PC-3 (cell line): ENCODE results near the gene ALPK1. TPM values are rescaled to one million over a fixed set of nuclear protein-coding genes. Genes with fewer than 3 reads are reported as not detected.

ENCODE experiments used
- ATAC-seq: fragments of 200-7000 bp; cut with Tn5 transposase; 2 replicates; pipeline ENCODE4 v1.9.1; 2020; ENCODE audit warnings: mild to moderate bottlenecking, moderate library complexity
- BruUV-seq: library from RNA; stranded (reverse); fragments of 400-500 nt; replicated peaks from 2 replicates; lab custom pipeline; 2021; lab: Mats Ljungman, UMichigan
- CTCF ChIA-PET: fragments of 300-600 bp; sonication (Branson Sonifier 250); formaldehyde crosslinking; loops from one replicate; lab custom pipeline; 2022; ENCODE audit warnings: antibody characterized with exemption; lab: Charles Lee
- POLR2A ChIA-PET: fragments of 300-600 bp; sonication (Branson Sonifier 250); formaldehyde crosslinking; loops from one replicate; lab custom pipeline; 2022; ENCODE audit warnings: antibody characterized with exemption; ENCODE audit not compliant: unreplicated experiment; lab: Charles Lee
- DNase-seq: peaks from one replicate; pipeline ENCODE4 v3.0.0-alpha.2; 2015
- H2AFZ ChIP-seq: fragments of 300-600 bp; sonication (generic); 2 replicates; pipeline ENCODE4 v1.6.0; 2016; ENCODE audit warnings: antibody characterized with exemption, low read length
- H3F3A ChIP-seq: fragments of 300-600 bp; sonication (generic); one replicate; pipeline ENCODE4 v1.6.0; 2017; ENCODE audit warnings: antibody characterized with exemption, low read length, control low read depth, mild to moderate bottlenecking; ENCODE audit not compliant: unreplicated experiment
- H3K27ac ChIP-seq: fragments of 300-600 bp; sonication (generic); 2 replicates; pipeline ENCODE4 v1.5.1; 2016; ENCODE audit warnings: mild to moderate bottlenecking, low read length
- H3K27me3 ChIP-seq: fragments of 300-600 bp; sonication (generic); 2 replicates; pipeline ENCODE4 v1.6.1; 2016; ENCODE audit warnings: low read length, mixed read lengths
- H3K36me3 ChIP-seq: fragments of 300-600 bp; sonication (generic); 2 replicates; pipeline ENCODE4 v1.6.1; 2016; ENCODE audit warnings: low read depth, mixed run types, low read length, mixed read lengths
- H3K4me1 ChIP-seq: fragments of 300-600 bp; sonication (generic); 2 replicates; pipeline ENCODE4 v1.5.1; 2016; ENCODE audit warnings: low read length; ENCODE audit not compliant: insufficient read depth
- H3K4me2 ChIP-seq: fragments of 300-600 bp; sonication (generic); 2 replicates; pipeline ENCODE4 v1.6.0; 2016; ENCODE audit warnings: low read length
- H3K4me3 ChIP-seq: fragments of 300-600 bp; sonication (generic); 2 replicates; pipeline ENCODE4 v1.5.1; 2016; ENCODE audit warnings: mild to moderate bottlenecking, low read length, mixed read lengths
- H3K79me2 ChIP-seq: fragments of 300-600 bp; sonication (generic); 2 replicates; pipeline ENCODE4 v1.6.1; 2017; ENCODE audit warnings: low read length, mixed read lengths
- H3K9ac ChIP-seq: fragments of 300-600 bp; sonication (generic); 2 replicates; pipeline ENCODE4 v1.6.0; 2016; ENCODE audit warnings: mild to moderate bottlenecking, low read length
- H3K9me2 ChIP-seq: fragments of 300-600 bp; sonication (generic); replicated peaks from 2 replicates; pipeline ENCODE4 v1.6.1; 2016; ENCODE audit warnings: mixed run types, low read length, mixed read lengths
- H3K9me3 ChIP-seq: fragments of 300-600 bp; sonication (generic); 2 replicates; pipeline ENCODE4 v1.6.1; 2016; ENCODE audit warnings: low read length, mixed read lengths
- H4K20me1 ChIP-seq: fragments of 300-600 bp; sonication (generic); 2 replicates; pipeline ENCODE4 v1.6.1; 2016; ENCODE audit warnings: low read length, mixed read lengths
- EZH2 ChIP-seq: fragments of 300-600 bp; sonication (generic); IDR thresholded peaks from one replicate; pipeline ENCODE4 v1.6.1; 2017; ENCODE audit warnings: antibody characterized with exemption, mild to moderate bottlenecking, low read length; ENCODE audit not compliant: unreplicated experiment
- EZH2phosphoT487 ChIP-seq: fragments of 300-600 bp; sonication (generic); IDR thresholded peaks from 2 replicates; pipeline ENCODE4 v1.6.1; 2018; ENCODE audit warnings: mild to moderate bottlenecking, antibody characterized with exemption, low read length, borderline replicate concordance
- intact Hi-C: fragments of 100-400 bp; cut with micrococcal nuclease; formaldehyde crosslinking; loops from 2 replicates; pipeline ENCODE4 v1.9.0; 2023
- total RNA-seq: library from RNA; depleted of rRNA; stranded (reverse); fragments of >200 nt; gene quantifications from 2 replicates; pipeline ENCODE4 v1.2.3, GENCODE V29; 2014
- TF ChIP-seq, protein P1 (sequence below): fragments of 300-600 bp; sonication (generic); conservative IDR thresholded peaks from 2 replicates; pipeline ENCODE4 v1.5.1; 2017; ENCODE audit warnings: antibody characterized with exemption, low read depth, mild to moderate bottlenecking, low read length

ALPK1 gene
- total RNA-seq, 1 experiment from 2014 or later: 4.2 TPM

DNA sequence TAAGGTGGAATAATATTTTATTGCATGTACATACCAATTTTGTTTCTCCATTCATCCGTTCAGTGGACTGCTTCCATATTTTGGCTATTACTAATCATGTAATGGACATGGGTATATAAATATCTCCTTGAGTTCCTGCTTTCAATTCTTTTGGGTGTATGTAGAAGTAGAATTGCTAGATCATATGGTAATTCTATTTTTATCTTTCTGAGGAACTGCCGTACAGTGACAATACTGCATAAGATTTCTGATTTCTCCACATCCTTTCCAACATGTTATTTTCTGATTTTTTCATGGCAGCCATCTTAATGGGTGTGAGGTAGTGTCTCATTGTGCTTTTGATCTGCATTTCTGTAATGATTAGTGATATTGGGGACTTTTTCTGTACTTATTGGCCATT, 19.2 kb downstream of the ALPK1 start:
- ATAC-seq: no peak
- Histone ChIP-seq H3F3A (no peaks in the 10 kb centered on the region), H3K4me1 (no peaks in the 10 kb centered on the region), H3K4me3 (no peak overlapping the region), H2AFZ (no peak overlapping the region), H3K27ac (no peak overlapping the region), H3K9me2 (no peaks in the 10 kb centered on the region), H4K20me1 (no peaks in the 10 kb centered on the region), H3K79me2 (no peaks in the 10 kb centered on the region), H3K27me3 (no peaks in the 10 kb centered on the region), H3K36me3 (no peaks in the 10 kb centered on the region), H3K9ac (no peak overlapping the region), H3K4me2 (no peak overlapping the region), H3K9me3 (no peaks in the 10 kb centered on the region)
- POLR2A ChIA-PET: no interaction called here
- TF ChIP-seq, protein P1, sequence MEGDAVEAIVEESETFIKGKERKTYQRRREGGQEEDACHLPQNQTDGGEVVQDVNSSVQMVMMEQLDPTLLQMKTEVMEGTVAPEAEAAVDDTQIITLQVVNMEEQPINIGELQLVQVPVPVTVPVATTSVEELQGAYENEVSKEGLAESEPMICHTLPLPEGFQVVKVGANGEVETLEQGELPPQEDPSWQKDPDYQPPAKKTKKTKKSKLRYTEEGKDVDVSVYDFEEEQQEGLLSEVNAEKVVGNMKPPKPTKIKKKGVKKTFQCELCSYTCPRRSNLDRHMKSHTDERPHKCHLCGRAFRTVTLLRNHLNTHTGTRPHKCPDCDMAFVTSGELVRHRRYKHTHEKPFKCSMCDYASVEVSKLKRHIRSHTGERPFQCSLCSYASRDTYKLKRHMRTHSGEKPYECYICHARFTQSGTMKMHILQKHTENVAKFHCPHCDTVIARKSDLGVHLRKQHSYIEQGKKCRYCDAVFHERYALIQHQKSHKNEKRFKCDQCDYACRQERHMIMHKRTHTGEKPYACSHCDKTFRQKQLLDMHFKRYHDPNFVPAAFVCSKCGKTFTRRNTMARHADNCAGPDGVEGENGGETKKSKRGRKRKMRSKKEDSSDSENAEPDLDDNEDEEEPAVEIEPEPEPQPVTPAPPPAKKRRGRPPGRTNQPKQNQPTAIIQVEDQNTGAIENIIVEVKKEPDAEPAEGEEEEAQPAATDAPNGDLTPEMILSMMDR: no peak
- TF ChIP-seq EZH2 (no peak), EZH2phosphoT487 (no peak)
- BruUV-seq: no TSS peak
- DNase-seq: no peak
- intact Hi-C loops: no loop called here
- CTCF ChIA-PET: no interaction called here

DNA sequence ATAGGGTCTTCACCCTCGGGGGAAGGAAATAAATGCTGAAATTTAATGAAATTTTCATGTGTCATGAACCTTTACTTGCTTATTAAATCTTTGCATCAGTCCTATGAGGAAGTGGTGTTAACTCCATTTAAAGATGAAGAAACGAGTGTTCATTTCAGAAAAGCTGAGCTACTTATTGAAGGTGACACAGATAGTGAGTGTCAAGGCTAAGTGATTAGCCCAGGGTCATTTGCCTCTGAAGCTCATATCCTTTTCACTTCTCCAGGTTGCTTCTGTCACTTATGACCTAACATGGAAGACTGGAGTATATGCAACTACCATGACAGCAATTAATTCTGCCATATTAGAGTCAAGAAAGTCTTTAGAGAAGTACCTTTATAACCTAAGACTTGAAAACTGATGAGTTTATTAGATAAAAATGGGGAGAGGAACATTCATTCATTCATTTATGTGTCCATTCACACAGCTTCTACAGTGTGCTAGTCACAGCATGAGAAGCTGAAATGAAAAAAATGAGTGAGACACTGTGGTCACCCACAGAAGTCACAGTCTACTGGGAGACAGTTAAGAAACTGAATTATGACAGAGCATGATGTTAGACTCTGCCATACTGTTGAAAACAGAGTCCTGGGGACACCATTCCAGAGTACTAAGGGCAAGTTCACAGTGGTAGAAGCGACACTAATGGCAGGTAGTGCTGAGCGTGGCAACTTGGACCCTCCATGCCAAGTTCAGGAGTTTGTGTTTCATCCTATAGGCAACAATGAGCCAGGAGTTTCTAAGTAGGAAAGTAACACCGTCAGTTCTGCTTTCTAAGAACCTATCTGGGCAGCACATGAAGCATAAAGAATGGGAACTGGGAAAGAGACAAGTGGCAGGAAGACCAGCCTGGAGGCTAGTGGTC, 21.3 kb downstream of the ALPK1 start:
- Histone ChIP-seq H3F3A (no peaks in the 10 kb centered on the region), H3K27ac (no peak overlapping the region), H4K20me1 (no peaks in the 10 kb centered on the region), H3K4me2 (no peak overlapping the region), H3K4me1 (no peaks in the 10 kb centered on the region), H3K9ac (no peak overlapping the region), H3K36me3 (no peaks in the 10 kb centered on the region), H3K4me3 (no peak overlapping the region), H3K9me3 (no peaks in the 10 kb centered on the region), H2AFZ (no peak overlapping the region), H3K79me2 (no peaks in the 10 kb centered on the region), H3K9me2 (no peaks in the 10 kb centered on the region), H3K27me3 (no peaks in the 10 kb centered on the region)
- ChIA-PET POLR2A (no interaction called here), CTCF (no interaction called here)
- DNase-seq: no peak
- BruUV-seq: no TSS peak
- intact Hi-C loops: no loop called here
- no peak for TF ChIP-seq EZH2phosphoT487
- no peak for TF ChIP-seq EZH2
- TF ChIP-seq, protein P1: no peak
- no peak for ATAC-seq
